Thoracic aorta (tissue), 2 donors: ENCODE results near the gene TIMM17A. TPM values are rescaled to one million over a fixed set of nuclear protein-coding genes. Genes with fewer than 3 reads are reported as not detected.
A peak's percentile ranks its signal among the peaks of the same experiment; 100 is the strongest.
"Not testable (repeated sequence)": the region's sequence is repeated elsewhere in the genome, so short reads cannot be mapped to it uniquely, and the experiment has no call there.

Experiments used
- ATAC-seq: fragments of 150-250 bp; one replicate; pipeline ENCODE4 v1.8.0; 2017; ENCODE audit warnings: low read depth; ENCODE audit not compliant: insufficient number of reproducible peaks, low FRiP score
- DNase-seq: peaks from one replicate; pipeline ENCODE4 v3.0.0-alpha.2; 2020; ENCODE audit warnings: low spot score
- H3K27ac ChIP-seq, 2 donors: fragments of 200-600 bp; sonication (generic); 1 replicate in 1 of 2; 2 replicates in 1 of 2; pipeline ENCODE4 v1.5.1; 2016; ENCODE audit warnings: mild to moderate bottlenecking in 2 of 2, moderate library complexity in 2 of 2
- H3K27me3 ChIP-seq: fragments of 200-600 bp; sonication (generic); replicated peaks from 2 replicates; pipeline ENCODE4 v1.6.0; 2016; ENCODE audit warnings: mild to moderate bottlenecking; ENCODE audit not compliant: insufficient read depth
- H3K36me3 ChIP-seq: fragments of 200-600 bp; sonication (generic); one replicate; pipeline ENCODE4 v1.5.1; 2016
- H3K4me1 ChIP-seq, 2 donors: fragments of 200-600 bp; sonication (generic); 1 replicate in 1 of 2; 2 replicates in 1 of 2; pipeline versions ENCODE4 v1.5.1 to v1.6.0; 2016; ENCODE audit warnings: low read depth in 2 of 2, mild to moderate bottlenecking in 1 of 2; ENCODE audit not compliant: control insufficient read depth in 1 of 2
- H3K4me3 ChIP-seq: fragments of 200-600 bp; sonication (generic); 2 replicates; pipeline ENCODE4 v1.5.1; 2016; ENCODE audit warnings: mild to moderate bottlenecking
- H3K9me3 ChIP-seq: fragments of 200-600 bp; sonication (generic); 2 replicates; pipeline ENCODE4 v1.5.1; 2016
- total RNA-seq, 2 donors: library from RNA; depleted of rRNA; stranded (reverse); fragments of >200 nt; gene quantifications; one replicate each; pipeline versions ENCODE4 v1.1.0 to v1.2.3, GENCODE V29; 2016
- TF ChIP-seq, protein P1 (sequence below): fragments of 200-600 bp; sonication (generic); IDR thresholded peaks from one replicate; pipeline ENCODE4 v1.5.1; 2019; ENCODE audit warnings: antibody characterized with exemption

TIMM17A gene
- total RNA-seq, 2 donors from 2014 or later, result 29.6 to 44.7 TPM

DNA sequence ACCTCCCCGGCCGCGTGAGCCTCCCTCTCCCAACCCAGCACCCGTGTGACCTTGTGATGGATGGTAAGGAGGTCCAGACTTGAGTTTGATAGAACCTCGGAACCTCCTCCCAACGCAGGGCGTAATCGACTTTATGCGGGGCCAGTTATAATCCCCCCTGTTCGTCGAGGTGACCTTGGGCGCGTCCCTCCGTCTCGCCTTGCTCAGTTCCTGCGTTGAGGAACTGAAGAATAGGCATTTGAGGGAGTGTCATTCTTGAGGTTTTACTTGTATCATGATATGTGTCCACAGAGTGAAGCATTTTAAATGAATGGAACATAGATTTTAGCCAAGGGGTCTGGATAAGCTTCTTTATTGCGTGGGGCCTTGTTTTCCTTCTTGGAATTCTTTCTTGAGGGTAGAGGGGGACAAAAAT is 433 bp downstream of the TIMM17A start:
- ATAC-seq (no peak), DNase-seq (no peak)
- H3K4me1 ChIP-seq, result peaks cover 14 to 20% of the 10 kb centered on the region in 2 donors
- peaks cover 16% of the 10 kb centered on the region for H3K36me3 ChIP-seq
- TF ChIP-seq, protein P1, sequence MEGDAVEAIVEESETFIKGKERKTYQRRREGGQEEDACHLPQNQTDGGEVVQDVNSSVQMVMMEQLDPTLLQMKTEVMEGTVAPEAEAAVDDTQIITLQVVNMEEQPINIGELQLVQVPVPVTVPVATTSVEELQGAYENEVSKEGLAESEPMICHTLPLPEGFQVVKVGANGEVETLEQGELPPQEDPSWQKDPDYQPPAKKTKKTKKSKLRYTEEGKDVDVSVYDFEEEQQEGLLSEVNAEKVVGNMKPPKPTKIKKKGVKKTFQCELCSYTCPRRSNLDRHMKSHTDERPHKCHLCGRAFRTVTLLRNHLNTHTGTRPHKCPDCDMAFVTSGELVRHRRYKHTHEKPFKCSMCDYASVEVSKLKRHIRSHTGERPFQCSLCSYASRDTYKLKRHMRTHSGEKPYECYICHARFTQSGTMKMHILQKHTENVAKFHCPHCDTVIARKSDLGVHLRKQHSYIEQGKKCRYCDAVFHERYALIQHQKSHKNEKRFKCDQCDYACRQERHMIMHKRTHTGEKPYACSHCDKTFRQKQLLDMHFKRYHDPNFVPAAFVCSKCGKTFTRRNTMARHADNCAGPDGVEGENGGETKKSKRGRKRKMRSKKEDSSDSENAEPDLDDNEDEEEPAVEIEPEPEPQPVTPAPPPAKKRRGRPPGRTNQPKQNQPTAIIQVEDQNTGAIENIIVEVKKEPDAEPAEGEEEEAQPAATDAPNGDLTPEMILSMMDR, result no peak
- H3K4me3 ChIP-seq, result peak overlapping the region; percentile 72
- H3K27ac ChIP-seq, result peak overlapping the region; percentile 91 to 97
- no peaks in the 10 kb centered on the region for H3K9me3 ChIP-seq
- no peaks in the 10 kb centered on the region for H3K27me3 ChIP-seq

DNA sequence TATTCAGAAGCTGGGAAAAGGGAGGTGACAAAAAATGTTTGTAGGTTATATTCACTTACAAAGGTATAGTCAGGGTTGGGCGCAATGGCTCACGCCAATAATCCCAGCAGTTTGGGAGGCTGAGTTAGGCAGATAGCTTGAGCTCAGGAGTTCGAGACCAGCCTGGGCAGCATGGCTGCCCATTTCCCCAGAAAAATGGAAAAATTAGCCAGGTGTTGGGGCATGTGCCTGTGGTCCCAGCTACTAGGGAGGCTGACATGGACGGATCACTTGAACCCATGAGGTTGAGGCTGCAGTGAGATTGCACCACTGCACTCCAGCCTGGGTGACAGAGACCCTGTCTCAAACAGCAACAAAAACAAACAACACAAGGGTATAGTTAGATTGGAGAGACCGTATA is 3.0 kb downstream of the TIMM17A start:
- Histone ChIP-seq H3K4me3 (no peak overlapping the region), H3K27ac (no peak overlapping the region), H3K9me3 (no peaks in the 10 kb centered on the region), H3K27me3 (no peaks in the 10 kb centered on the region), H3K36me3 (peaks cover 29% of the 10 kb centered on the region), H3K4me1 (peaks cover 14 to 20% of the 10 kb centered on the region in 2 donors)
- DNase-seq (no peak), ATAC-seq (no peak)
- TF ChIP-seq, protein P1, result no peak

DNA sequence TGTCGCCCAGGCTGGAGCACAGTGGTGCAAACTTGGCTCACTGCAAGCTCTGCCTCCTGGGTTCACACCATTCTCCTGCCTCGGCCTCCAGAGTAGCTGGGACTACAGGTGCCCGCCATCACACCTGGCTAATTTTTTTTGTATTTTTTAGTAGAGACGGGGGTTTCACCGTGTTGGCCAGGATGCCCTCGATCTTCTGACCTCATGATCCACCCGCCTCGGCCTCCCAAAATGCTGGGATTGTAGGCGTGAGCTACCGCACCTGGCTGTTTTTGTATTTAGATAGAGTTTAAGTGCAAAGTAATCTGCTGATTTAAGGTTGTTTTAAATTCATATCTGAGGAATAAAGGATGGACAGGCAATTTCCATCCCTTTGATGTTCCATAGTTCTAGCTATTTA is 7.1 kb downstream of the TIMM17A start:
- not testable (repeated sequence) for H3K27ac ChIP-seq, H3K9me3 ChIP-seq, H3K4me3 ChIP-seq, DNase-seq, ATAC-seq, H3K27me3 ChIP-seq, H3K4me1 ChIP-seq
- peaks cover 55% of the 10 kb centered on the region for H3K36me3 ChIP-seq

DNA sequence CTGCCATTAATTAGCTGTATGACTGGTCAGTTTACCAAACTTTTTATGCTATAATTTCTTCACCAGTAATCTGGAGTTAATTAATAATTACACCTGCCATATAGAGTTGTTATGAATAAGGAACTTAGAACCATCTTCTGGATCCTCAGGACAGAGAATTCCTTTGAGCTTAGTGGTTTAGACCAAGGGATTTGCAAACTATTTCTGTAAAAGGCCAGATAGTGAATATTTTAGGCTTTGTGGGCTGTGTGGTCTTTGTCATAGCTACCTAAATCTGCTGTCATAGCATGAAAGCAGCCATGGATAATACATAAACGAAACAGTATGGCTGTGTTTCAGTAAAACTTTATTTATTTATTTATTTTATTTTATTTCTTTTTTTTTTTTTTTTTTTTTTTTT is 9.0 kb downstream of the TIMM17A start:
- Histone ChIP-seq H3K27me3 (no peaks in the 10 kb centered on the region), H3K27ac (no peak overlapping the region), H3K36me3 (peaks cover 44% of the 10 kb centered on the region), H3K9me3 (no peaks in the 10 kb centered on the region), H3K4me3 (no peak overlapping the region), H3K4me1 (no peaks in the 10 kb centered on the region)
- TF ChIP-seq, protein P1, result no peak
- ATAC-seq (no peak), DNase-seq (no peak)

DNA sequence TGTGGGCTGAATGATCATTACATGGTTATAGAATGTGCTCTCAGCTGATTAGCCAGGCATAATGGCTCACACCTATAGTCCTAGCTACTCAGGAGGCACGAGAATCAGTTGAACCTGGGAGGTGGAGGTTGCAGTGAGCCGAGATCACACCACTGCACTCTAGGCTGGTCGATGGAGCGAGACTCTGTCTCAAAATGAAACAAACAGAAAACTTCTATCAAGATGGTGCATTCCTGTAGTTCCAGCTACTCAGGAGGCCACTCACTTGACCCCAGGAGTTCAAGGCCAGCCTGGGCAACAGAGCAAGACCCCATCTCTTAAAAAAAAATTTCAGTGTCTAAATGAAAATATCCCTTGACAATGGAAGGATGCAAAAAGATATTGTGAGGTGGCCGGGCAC is 10.9 kb downstream of the TIMM17A start:
- Histone ChIP-seq H3K4me3 (no peak overlapping the region), H3K36me3 (peaks cover 55% of the 10 kb centered on the region), H3K27me3 (no peaks in the 10 kb centered on the region), H3K4me1 (no peaks in the 10 kb centered on the region), H3K27ac (no peak overlapping the region), H3K9me3 (no peaks in the 10 kb centered on the region)
- TF ChIP-seq, protein P1, result no peak
- no peak for ATAC-seq
- no peak for DNase-seq

DNA sequence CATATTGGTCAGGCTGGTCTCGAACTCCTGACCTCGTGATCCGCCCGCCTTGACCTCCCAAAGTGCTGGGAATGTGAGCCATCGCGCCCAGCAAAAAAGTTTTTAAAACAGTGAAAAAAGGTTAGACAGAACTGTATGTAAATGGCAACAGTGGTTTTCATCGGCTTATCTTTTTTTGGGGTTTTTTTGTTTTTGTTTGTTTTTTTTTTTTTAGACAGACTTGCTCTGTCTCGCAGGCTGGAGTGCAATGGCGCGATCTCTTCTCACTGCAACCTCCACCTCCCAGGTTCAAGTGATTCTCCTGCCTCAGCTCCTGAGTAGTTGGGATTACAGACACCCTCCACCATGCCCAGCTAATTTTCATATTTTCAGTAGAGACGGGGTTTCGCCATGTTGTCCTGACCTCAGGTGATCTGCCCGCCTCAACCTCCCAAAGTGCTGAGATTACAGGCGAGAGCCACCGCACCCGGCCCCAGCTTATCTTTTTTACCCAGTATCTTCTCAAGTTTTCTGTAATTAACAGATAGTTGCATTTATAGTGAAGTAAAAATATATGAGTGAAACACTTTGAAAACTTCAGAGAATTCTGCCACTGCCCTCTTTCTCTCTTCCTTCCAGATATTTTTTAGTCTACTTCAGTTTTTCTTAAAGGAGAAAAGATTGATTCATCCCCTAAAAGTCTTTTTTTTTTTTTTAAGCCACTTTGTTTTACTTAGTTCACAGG is 13.1 kb downstream of the TIMM17A start:
- Histone ChIP-seq H3K27me3 (no peaks in the 10 kb centered on the region), H3K27ac (no peak overlapping the region), H3K4me3 (no peak overlapping the region), H3K9me3 (no peaks in the 10 kb centered on the region), H3K36me3 (peaks cover 47% of the 10 kb centered on the region), H3K4me1 (peaks cover 11 to 12% of the 10 kb centered on the region in 2 donors)
- DNase-seq (no peak), ATAC-seq (no peak)
- TF ChIP-seq, protein P1, result no peak
